GM18502 (cell line): ENCODE data around the gene ARHGAP23.

Source experiments
- ATAC-seq: cut with Tn5 transposase; IDR thresholded peaks from one replicate; pipeline ENCODE4 v1.9.1; 2021; ENCODE audit warnings: mild to moderate bottlenecking; ENCODE audit not compliant: unreplicated experiment, poor library complexity

The ARHGAP23 gene

DNA sequence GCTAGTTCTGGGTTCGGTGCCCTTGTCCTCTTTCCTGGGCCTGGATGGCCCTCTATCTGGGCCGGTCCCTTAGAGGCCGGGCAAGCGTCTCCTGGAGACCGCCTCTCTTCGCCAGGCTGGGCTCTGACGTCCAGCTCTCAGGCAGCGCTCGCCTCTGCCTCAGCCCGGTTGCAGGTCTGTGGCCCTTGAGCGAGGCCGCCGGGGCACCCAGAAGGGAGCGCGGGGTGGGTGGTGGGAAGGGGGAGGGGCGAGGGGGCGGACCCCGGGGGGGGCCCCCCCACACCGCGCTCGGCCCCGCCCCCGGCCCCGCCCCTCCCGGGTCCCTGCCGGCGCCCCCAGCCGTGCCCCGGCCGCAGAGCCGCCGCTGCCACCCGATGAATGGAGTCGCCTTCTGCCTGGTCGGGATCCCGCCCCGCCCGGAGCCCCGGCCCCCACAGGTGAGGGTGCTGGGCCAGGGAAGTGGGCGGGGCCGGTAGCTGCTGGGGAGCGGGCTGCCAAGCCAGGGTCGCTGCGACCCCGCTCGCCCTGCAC, at the start of gene ARHGAP23:
TSS of gene ARHGAP23 (plus strand) at position 353 of the 531 bp plus-strand sequence. CDS start at position 375, 22 bp downstream.
- ATAC-seq, result no peak

DNA sequence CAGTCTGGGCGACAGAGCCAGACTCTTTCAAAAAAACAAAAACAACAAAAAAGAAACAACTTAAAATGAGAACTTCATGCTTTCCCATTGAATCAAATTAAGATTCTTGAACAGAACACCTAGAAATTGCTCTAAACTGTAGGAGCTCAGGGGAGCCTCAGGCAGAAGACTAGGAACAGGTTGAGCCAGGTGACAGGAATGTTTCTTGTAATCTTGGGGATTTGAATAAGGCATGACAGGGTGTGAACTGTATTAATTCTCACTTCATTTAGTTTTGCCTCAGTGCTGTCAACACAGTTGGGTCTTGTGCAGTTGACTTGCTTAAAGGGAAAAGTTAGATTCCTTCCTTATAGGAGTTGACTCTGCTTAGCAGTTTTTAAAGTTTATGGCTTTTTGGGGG, 48.8 kb upstream of the ARHGAP23 start:
- no peak for ATAC-seq

DNA sequence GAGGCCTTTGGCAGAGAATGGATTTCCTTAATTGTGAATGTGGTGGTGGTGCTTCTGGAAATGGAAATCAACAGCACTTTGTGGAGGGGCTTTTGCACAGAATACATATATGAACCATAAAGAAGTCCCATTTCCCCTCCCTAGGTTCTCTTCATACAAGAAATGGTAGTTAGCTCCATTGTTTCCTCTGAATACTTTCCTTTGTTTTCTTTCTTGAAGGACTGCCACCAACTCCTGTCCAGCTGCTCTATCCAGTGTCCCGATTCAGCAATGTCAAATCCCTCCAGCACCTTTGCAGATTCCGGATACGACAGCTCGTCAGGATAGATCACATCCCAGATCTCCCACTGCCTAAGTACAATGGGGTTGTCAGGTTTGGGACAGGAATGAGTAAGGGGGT, 33.2 kb upstream of the ARHGAP23 start:
- no peak for ATAC-seq

- no peak for ATAC-seq
These were observed 31.0 kb upstream of the ARHGAP23 start for GRCh38 chr17:38397227-38397626.

DNA sequence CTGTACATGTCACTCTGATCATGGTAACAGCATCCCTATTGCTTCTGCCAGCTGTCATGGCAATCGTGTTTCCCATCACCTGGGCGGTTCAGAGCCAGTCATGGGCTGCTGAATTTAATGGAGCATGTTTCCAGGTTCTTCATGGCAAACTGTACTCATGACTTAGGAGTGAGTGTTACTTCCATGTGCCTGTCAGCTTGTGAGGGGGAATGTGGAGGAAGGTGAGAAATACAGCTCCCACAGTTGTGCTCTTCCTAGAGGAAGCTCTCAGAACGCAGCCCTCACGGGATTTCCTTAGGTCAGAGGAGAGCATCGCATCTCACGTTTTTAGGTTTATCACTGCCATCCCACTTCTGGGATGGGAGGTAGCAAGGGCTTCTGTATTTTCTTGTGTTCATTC, 28.0 kb upstream of the ARHGAP23 start:
- no peak for ATAC-seq

DNA sequence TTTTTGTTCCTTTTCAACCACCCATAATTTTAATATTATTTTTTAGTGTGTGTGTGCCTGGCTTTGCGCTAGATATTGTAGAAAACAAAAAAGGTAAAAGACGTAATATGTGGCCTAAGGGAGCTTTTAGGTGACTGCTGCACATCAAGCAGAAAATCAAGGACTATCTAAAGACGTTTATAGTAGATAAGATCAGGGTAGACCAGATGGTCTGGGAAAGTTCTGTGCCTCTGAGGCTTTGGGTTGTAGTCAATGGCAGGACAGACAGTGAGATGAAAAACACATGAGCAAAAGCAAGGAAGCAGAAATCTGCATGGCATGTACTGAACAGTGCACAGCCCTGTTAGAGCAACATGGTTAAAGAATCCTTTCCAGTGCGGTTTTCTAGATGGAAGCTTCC, 26.8 kb upstream of the ARHGAP23 start:
- ATAC-seq, result no peak

GRCh38 chr17:38402897-38403296, 25.4 kb upstream of the ARHGAP23 start:
- ATAC-seq, result no peak

DNA sequence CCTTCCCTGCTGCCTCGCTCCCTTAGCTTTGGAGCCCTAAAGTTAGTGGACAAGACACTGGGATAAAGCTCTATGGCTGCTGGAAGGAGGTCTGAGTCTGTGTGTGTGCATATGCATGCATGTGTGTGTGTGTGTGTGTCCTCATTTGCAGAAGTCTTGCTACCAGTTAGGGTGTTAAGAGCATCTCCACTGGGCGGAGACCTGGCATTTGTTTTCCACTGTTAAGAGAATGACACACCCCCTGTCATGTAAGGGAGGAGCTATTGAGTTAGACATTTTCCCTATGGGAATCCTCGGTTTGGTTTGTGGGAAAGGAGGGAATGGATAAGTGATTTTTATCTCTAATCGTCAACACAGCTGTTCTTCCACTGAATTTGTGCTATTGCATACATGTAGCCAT, 24.8 kb upstream of the ARHGAP23 start:
- ATAC-seq, result no peak

- ATAC-seq, result no peak
These were observed 23.9 kb upstream of the ARHGAP23 start for GRCh38 chr17:38404174-38404943.

DNA sequence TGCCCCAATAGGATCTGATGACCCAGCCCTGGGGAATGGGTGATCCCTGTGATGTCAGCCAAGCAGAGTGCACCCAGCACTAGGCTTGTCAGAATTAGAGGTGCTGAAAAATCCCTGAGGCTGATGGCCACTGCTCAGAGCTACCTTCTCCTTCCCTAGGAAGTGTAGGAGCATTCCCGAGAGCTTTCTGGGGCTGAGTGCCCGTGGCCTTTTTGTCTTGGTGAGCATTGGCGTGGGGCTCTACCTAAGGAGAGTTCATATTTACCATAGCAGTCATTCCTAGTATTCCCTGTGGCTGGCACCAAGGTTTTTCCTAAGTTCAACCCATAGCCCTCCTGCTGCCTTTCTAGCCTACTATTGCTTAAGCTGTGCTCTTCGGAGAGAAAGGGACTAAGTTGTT, 22.6 kb upstream of the ARHGAP23 start:
- no peak for ATAC-seq

DNA sequence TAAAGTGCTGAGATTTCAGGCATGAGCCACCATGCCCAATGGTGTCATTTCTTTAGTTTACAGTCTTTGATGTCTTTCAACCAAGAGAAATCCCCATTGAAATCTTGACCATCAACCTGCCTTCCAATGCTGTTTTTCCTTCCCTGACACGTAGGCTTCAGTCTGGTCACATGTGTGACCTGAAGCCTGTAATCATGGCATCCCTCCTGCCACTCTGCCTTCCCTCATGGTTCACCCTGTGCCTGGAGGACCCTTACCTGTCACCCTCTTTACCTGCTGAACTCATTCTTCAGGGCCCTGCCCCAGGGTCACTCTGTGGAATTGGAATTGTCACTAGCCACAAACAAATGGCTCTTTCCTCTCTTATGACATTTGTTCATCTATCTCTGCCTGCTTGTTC, 18.1 kb upstream of the ARHGAP23 start:
- no peak for ATAC-seq

- ATAC-seq, result no peak
These were observed 12.7 kb upstream of the ARHGAP23 start for GRCh38 chr17:38415250-38416194.

GRCh38 chr17:38416840-38417209, 11.4 kb upstream of the ARHGAP23 start:
- ATAC-seq, result no peak

DNA sequence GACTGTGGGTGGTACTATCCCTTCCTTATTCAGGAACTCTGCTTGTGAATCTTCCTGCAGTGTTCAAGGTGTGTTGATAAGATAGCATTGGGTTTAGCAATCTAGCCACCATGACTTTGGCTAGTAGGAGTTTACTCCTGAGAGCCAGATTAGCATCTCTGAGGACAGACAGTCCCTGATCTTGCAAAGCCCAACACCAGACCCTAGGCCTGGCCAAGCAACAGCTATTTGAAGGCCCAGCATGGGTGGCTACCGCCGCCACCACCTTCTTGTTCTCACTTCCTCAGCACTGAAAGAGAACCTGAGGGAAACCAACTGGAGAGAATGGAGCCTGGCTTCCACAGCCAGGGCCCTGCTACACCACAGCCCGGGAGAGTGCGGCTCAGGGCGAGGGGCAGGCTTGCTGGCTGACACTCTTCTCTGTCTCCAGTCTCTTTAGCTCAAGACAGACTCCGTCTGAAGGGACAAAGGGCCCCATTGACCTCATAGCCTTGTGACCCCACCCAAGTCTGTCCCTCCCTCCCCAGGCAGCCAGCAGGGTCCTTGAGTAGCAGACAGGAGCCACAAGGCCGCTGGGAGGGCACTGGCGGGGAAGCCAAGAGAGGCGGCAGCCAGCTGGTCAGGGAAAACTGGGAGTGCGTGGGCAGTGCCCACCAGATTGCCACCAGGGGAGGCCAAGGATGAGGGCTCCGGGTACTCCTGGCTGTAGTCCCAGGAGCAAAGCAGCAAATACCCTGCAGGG, 10.9 kb upstream of the ARHGAP23 start:
- no peak for ATAC-seq

DNA sequence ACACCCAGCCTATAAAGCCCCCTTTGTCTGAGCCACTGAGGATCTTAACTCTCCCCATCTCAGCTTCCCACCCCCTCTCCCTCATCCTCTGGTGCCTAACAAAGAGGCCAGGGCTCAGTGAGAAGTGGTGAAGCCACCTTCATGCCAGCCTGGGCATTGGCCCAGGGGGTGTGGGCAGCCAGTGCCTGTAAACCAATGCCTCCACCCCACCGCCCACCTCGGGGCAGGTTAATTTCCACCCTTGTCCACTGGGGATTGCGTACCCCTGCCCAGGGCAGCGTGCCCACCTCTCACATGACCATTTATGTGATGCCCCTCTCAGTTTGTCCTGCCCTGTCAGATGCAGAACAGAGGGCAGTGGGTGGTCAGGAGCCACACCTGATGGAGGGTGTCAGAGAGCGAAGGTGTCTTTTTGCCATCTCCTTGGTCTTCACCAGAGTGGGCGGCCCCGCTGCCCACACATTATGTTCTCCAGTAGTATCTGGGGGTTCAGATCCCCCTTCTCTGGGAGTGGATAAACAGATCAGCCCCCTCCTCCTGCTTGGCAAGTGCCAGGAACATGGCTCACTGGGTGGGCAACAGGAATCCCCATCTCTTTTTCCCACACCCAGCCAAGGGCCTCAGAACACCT, 10.1 kb upstream of the ARHGAP23 start:
- no peak for ATAC-seq

DNA sequence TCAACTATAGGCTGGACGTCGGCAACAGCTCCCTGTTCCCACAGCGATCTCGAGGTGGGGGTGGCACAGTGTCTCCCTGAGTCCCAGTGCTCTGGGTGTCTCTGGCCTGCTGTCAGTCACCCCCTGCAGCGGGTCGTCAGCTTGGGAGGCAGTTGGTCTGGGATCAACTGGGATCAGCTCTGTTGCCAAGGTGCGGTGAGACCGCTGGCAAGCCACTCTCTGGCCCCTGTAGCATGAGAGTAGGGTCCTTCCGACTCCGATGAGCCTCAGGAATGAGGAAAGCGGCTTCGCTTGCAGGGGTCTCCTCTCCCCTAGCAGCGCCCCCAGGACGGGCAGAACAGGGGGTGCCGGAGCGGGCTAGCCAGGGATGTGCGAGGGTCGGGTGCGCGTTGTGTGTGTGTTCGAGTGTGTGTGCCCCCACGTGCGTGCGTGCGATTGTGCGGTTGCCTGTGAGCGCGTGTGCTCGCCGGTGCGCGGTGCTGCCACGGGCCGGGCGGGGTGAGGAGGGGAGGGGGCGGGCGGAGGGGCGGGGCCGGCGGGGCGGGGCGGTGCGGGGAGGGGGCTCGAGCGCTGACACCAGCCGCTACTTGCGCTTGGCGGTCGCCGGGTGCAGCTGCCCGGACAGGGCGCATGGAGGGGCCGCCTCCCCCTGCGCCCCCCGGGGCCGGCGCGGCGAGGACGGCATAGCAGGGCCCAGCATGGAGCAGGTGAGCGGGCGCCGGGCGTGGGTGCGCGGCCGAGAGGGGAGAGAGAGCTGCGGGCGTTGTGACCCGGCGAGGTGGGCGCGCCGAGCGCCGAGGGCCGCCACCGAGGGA, 9.4 kb upstream of the ARHGAP23 start:
- no peak for ATAC-seq

- ATAC-seq, result no peak
These were observed 8.7 kb upstream of the ARHGAP23 start for GRCh38 chr17:38419508-38419981.

DNA sequence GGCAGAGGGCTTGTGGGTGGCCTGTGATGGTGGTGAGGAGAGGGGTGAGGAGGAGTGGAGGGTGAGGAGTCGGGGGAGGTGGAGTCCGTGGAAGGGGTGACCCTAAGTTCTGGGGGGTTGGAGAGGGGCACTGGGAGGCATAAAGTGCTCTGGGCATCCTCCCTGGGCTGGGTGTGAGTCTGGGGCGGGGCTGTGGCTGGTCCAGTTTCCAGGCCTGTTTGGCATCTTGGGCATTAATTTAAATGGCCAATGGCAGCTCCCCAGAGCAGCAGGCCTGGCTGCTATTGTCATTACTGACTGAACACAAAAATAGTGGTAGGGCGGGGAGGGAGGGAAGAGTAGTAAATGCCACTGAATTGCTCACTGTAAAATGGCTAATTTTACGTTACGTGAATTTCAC, 7.7 kb upstream of the ARHGAP23 start:
- no peak for ATAC-seq

DNA sequence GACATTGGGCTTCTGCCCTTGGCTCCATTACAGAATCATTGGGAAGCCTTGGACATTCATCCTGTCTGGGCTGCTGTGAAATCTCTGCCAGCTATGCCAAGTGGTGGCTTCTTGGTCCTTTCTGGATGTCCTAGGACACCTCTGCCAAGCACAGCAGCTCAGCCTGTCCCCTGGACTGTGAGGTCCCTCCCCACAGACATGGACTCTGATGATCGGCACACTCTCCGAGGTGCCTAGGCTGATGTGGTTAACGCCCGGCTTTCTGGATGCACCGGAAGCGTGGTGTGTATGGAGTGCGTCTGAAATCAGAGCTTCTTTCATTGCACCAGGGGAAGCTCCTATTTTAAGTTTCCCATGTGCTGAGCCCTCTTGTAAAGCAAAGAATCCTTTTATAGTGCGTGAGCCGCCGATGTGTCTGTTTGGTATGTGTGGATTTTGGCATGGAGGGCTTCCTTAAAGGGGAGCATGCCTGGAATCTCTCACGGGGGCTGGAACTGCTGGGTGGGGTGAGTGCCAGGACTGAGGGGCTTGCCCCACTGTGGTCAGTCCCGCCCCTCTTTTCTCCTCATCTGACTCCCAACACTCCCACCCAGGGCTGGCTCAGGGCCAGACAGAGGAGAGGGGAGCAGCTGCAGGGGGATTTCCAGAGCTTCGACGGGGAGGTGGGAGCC, 7.0 kb upstream of the ARHGAP23 start:
- ATAC-seq, result no peak
